H1 (cell line): ENCODE data around the gene CHN2. TPM values are rescaled to one million over a fixed set of nuclear protein-coding genes. Genes with fewer than 3 reads are reported as not detected.

ENCODE experiments used
- USF2 ChIP-seq: IDR thresholded peaks from 2 replicates; pipeline ENCODE4 v1.6.1; 2011; ENCODE audit warnings: low read length, improper control_type of control experiment
- polyA plus RNA-seq, 7 experiments: library from polyadenylated mRNA; depleted of rRNA in 3 of 7; stranded (reverse) in 5 of 7; unstranded in 2 of 7; fragments of >200 nt in 5 of 7; fragments of 200-250 nt in 2 of 7; gene quantifications; 1 replicate in 5 of 7; 2 replicates in 1 of 7; 4 replicates in 1 of 7; pipeline versions ENCODE4 v1.2.1 to v1.2.3, GENCODE V29; 2011 to 2013; ENCODE audit warnings: missing spikeins in 2 of 7, mixed read lengths in 2 of 7
- total RNA-seq: library from RNA; stranded (reverse); fragmentation: NEBNext Ultra II Directional; extraction: Animal tissue kit (Norgen Biotek cat#: 25700); gene quantifications from 2 replicates; pipeline ENCODE4 v1.2.1, GENCODE V29; 2021

The CHN2 gene
- total and polyA plus RNA-seq, 2 of the 8 experiments (the other 6 are each of a cell fraction or from before 2014, with no cell fraction given) = 2.9 to 4.8 TPM

- TF ChIP-seq USF2 = no peak
- TF ChIP-seq, all 59 proteins: peak for 0
Measured at GRCh38 chr7:29315892-29316270, 121.3 kb downstream of the CHN2 start (continued).
